ENCODE measurements around the gene HOXC13. TPM values are rescaled to one million over a fixed set of nuclear protein-coding genes. Genes with fewer than 3 reads are reported as not detected.

Gene HOXC13
- total RNA-seq, 1 donor from 2014 or later: 0.69 TPM

GRCh38 chr12:53980104-53980801 lies 41.6 kb downstream of the HOXC13 start:
- Mint-ChIP-seq H3K4me3 (no peak overlapping the region), H3K27me3 (ENCODE audit: low read depth) (peaks cover 100% of the 10 kb centered on the region), H3K36me3 (peaks cover 3% of the 10 kb centered on the region), H3K4me1 (peaks cover 10% of the 10 kb centered on the region), H3K27ac (no peak overlapping the region), H3K9me3 (no peaks in the 10 kb centered on the region)
- DNase-seq (ENCODE audit: low spot score in 2 of 2, unreplicated experiment in 2 of 2): no peak
- no peak for TF ChIP-seq CTCF (IDR thresholded peaks at IDR 0.05; ENCODE audit: unreplicated experiment)

DNA sequence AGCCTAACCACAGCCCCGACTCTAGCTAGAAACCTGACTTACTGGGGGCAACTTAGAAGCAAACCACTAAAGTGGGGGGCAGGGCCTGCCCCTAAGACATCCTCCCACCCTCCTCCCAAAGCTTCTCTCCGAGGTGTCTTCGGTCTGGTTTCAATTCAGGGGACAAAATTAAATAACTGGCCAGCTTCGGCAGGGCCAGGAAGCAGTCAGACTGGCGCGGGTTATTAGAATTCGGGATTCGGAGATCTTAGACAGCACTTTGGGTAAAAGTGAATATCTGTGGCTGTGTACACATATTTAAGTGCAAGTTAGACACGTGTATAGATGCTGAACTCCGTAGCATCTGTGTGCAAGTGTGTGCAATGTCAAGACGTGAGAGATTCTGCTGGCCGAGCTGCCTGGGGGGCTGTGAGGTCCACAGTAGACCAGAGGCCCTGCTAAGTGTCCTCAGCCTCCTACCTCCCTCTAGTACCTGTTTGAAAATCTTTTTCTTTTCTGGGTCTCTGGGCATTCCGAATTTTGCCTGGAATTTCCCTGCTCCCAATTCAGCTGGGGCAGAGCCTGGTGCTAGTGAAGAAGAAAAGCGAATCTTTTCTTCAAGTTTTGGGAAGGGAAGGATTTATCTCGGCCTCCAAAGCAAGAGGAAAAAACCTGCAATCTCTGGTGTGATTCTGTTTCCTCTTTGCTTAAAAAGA lies 42.3 kb downstream of the HOXC13 start:
- H3K27ac Mint-ChIP-seq: no peak overlapping the region
- no peak for TF ChIP-seq CTCF (IDR thresholded peaks at IDR 0.05; ENCODE audit: unreplicated experiment)
- H3K4me1 Mint-ChIP-seq: peaks cover 10% of the 10 kb centered on the region
- H3K4me3 Mint-ChIP-seq: no peak overlapping the region
- peaks cover 3% of the 10 kb centered on the region for H3K36me3 Mint-ChIP-seq
- peaks cover 100% of the 10 kb centered on the region for H3K27me3 Mint-ChIP-seq (ENCODE audit: low read depth)
- no peak for DNase-seq (ENCODE audit: low spot score in 2 of 2, unreplicated experiment in 2 of 2)
- H3K9me3 Mint-ChIP-seq: no peaks in the 10 kb centered on the region

DNA sequence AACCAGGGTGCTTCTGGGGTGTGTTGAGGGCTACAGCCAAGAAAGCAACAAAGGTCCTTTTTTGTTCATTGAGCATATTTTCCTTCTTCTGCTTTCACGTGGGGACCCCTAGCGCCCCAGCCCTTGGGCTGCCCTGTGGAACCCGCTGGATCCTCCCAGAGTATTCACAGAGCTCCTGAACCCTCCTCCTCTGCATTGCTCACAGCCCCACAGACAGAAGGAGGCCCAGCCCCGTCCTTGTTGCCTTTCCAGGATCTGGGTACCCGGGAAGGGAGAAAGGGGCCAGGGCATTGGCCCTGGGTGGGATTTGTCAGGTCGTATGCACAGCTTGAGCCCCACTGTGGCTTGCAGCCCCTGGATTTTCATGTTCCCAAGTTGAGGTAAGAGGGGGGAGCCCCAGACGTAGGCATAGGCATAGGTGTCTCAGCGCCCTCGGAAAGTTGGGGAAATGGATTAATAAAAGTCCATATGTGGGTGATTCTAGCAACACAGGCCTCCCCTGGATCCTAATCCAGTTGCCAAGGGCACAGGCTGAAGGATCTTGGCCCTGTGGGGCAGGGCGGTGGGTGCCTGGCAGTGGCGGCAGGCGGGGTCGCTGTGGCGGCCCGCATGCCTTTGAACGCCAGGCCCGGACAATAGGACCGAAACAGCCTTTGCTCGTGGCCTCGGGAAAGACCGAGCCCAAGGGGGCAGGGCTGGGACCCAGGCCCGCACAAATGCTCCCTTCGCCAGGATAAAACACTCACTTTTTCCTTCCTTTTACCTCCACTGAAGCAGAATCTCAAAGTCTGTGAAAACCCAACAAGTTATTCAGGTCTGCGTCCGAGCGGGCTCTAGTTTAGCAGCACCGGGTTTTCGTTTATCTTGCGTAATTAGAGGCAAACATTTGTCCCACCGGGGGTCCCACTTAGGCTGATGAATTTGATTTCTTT lies 43.3 kb downstream of the HOXC13 start:
- H3K36me3 Mint-ChIP-seq: peaks cover 3% of the 10 kb centered on the region

GRCh38 chr12:53982648-53983567 lies 44.3 kb downstream of the HOXC13 start:
- no peaks in the 10 kb centered on the region for H3K9me3 Mint-ChIP-seq
- peaks cover 13% of the 10 kb centered on the region for H3K4me1 Mint-ChIP-seq
- H3K27ac Mint-ChIP-seq: no peak overlapping the region
- peaks cover 100% of the 10 kb centered on the region for H3K27me3 Mint-ChIP-seq (ENCODE audit: low read depth)
- DNase-seq (ENCODE audit: low spot score in 2 of 2, unreplicated experiment in 2 of 2): no peak
- H3K4me3 Mint-ChIP-seq: no peak overlapping the region
- no peak for TF ChIP-seq CTCF (IDR thresholded peaks at IDR 0.05; ENCODE audit: unreplicated experiment)
- peaks cover 3% of the 10 kb centered on the region for H3K36me3 Mint-ChIP-seq

More for the DNA sequence above, 43.3 kb downstream of the HOXC13 start:
- TF ChIP-seq CTCF (IDR thresholded peaks at IDR 0.05; ENCODE audit: unreplicated experiment): no peak
- no peak overlapping the region for H3K27ac Mint-ChIP-seq
- H3K9me3 Mint-ChIP-seq: no peaks in the 10 kb centered on the region
- no peak for DNase-seq (ENCODE audit: low spot score in 2 of 2, unreplicated experiment in 2 of 2)
- peaks cover 13% of the 10 kb centered on the region for H3K4me1 Mint-ChIP-seq
- no peak overlapping the region for H3K4me3 Mint-ChIP-seq
- H3K27me3 Mint-ChIP-seq (ENCODE audit: low read depth): peaks cover 100% of the 10 kb centered on the region

DNA sequence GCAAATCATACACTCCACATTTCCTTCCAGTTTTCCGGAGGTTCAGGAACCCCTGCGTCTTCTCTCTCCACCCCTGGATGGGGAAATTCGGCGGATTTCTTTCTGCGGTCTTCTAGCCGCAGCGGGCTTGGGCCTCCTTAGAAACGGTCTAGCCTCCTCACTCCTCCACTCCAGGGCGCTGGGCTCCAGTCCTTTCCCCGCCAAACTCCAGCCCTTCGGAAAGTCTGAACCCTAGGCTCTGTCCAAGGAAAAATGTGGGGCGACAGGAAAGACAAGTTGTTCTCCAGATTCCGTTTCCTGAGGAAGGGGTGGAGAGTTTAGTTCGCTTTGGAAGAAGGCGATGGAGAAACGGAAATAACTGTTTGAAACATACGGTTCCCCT lies 44.9 kb downstream of the HOXC13 start:
- no peaks in the 10 kb centered on the region for H3K9me3 Mint-ChIP-seq
- peaks cover 13% of the 10 kb centered on the region for H3K4me1 Mint-ChIP-seq
- no peak overlapping the region for H3K27ac Mint-ChIP-seq
- DNase-seq (ENCODE audit: low spot score in 2 of 2, unreplicated experiment in 2 of 2): no peak
- H3K36me3 Mint-ChIP-seq: peaks cover 3% of the 10 kb centered on the region
- peaks cover 100% of the 10 kb centered on the region for H3K27me3 Mint-ChIP-seq (ENCODE audit: low read depth)
- no peak overlapping the region for H3K4me3 Mint-ChIP-seq
- no peak for TF ChIP-seq CTCF (IDR thresholded peaks at IDR 0.05; ENCODE audit: unreplicated experiment)

All from mesothelial cell of epicardium (in vitro differentiated cells).